Gastrocnemius medialis (tissue), 4 donors: ENCODE data around the gene POLR2B.

Source experiments
- POLR2A ChIP-seq, 2 donors: fragments of 450-650 bp; IDR thresholded peaks; one replicate each; pipeline ENCODE4 v1.6.1; 2017; ENCODE audit warnings: antibody characterized with exemption in 2 of 2, mild to moderate bottlenecking in 2 of 2, moderate library complexity in 2 of 2
- TF ChIP-seq, protein P1 (sequence below), 5 experiments: fragments of 450-650 bp in 3 of 5; fragments of 200-600 bp in 2 of 5; sonication (generic) in 2 of 5; IDR thresholded peaks in 4 of 5; conservative IDR thresholded peaks in 1 of 5; 1 replicate in 4 of 5; 2 replicates in 1 of 5; pipeline ENCODE4 v1.5.1; 2016 to 2019; ENCODE audit warnings: antibody characterized with exemption in 5 of 5, mild to moderate bottlenecking in 3 of 5, moderate library complexity in 3 of 5

- TF ChIP-seq, protein P1, sequence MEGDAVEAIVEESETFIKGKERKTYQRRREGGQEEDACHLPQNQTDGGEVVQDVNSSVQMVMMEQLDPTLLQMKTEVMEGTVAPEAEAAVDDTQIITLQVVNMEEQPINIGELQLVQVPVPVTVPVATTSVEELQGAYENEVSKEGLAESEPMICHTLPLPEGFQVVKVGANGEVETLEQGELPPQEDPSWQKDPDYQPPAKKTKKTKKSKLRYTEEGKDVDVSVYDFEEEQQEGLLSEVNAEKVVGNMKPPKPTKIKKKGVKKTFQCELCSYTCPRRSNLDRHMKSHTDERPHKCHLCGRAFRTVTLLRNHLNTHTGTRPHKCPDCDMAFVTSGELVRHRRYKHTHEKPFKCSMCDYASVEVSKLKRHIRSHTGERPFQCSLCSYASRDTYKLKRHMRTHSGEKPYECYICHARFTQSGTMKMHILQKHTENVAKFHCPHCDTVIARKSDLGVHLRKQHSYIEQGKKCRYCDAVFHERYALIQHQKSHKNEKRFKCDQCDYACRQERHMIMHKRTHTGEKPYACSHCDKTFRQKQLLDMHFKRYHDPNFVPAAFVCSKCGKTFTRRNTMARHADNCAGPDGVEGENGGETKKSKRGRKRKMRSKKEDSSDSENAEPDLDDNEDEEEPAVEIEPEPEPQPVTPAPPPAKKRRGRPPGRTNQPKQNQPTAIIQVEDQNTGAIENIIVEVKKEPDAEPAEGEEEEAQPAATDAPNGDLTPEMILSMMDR (IDR thresholded peaks at IDR 0.05 in 4 of 5, conservative IDR thresholded peaks at IDR 0.05 in 1 of 5) = no peak
- TF ChIP-seq POLR2A (IDR thresholded peaks at IDR 0.05) = no peak
Measured at GRCh38 chr4:57041020-57041419, 62.3 kb downstream of the POLR2B start.
